Fibroblast of skin of abdomen (primary cell): ENCODE measurements around the gene MED13.
A peak's percentile ranks its signal among the peaks of the same experiment; 100 is the strongest.
"Not testable (repeated sequence)": the region's sequence is repeated elsewhere in the genome, so short reads cannot be mapped to it uniquely, and the experiment has no call there.

ENCODE experiments used
- DNase-seq: peaks from one replicate; pipeline ENCODE4 v3.0.0-alpha.2; 2013

The MED13 gene

GRCh38 chr17:62058611-62059010 is 6.5 kb downstream of the MED13 start:
- no peak for DNase-seq

- DNase-seq = no peak
Measured at GRCh38 chr17:62057696-62058095, 7.4 kb downstream of the MED13 start.

GRCh38 chr17:62052765-62053338 is 12.2 kb downstream of the MED13 start:
- DNase-seq = no peak

- DNase-seq = no peak
Measured at GRCh38 chr17:62051053-62051452, 14.0 kb downstream of the MED13 start.

GRCh38 chr17:62049299-62049698 is 15.8 kb downstream of the MED13 start:
- DNase-seq = no peak

GRCh38 chr17:62048262-62048661 is 16.8 kb downstream of the MED13 start:
- DNase-seq = no peak

- DNase-seq = no peak
Measured at GRCh38 chr17:62045517-62045916, 19.6 kb downstream of the MED13 start.

- DNase-seq = no peak
Measured at GRCh38 chr17:62045109-62045508, 20.0 kb downstream of the MED13 start.

GRCh38 chr17:62043602-62044001 is 21.5 kb downstream of the MED13 start:
- no peak for DNase-seq

- no peak for DNase-seq
Measured at GRCh38 chr17:62043140-62043539, 21.9 kb downstream of the MED13 start.

GRCh38 chr17:62038248-62038647 is 26.8 kb downstream of the MED13 start:
- DNase-seq = no peak

- DNase-seq = no peak
Measured at GRCh38 chr17:62033317-62033716, 31.8 kb downstream of the MED13 start.

- no peak for DNase-seq
Measured at GRCh38 chr17:62032480-62032879, 32.6 kb downstream of the MED13 start.

GRCh38 chr17:62030264-62030663 is 34.8 kb downstream of the MED13 start:
- DNase-seq = no peak

GRCh38 chr17:62024866-62025265 is 40.2 kb downstream of the MED13 start:
- DNase-seq = peak; percentile 4

GRCh38 chr17:62017912-62018311 is 47.2 kb downstream of the MED13 start:
- DNase-seq = peak; percentile 17

GRCh38 chr17:62017496-62017895 is 47.6 kb downstream of the MED13 start:
- DNase-seq = peak; percentile 12

- DNase-seq = peak; percentile 21
Measured at GRCh38 chr17:62014526-62014925, 50.6 kb downstream of the MED13 start.

GRCh38 chr17:62009220-62009619 is 55.9 kb downstream of the MED13 start:
- DNase-seq = no peak

- no peak for DNase-seq
Measured at GRCh38 chr17:62008294-62008693, 56.8 kb downstream of the MED13 start.

- DNase-seq = no peak
Measured at GRCh38 chr17:62004388-62004787, 60.7 kb downstream of the MED13 start.

- DNase-seq = not testable (repeated sequence)
Measured at GRCh38 chr17:62003141-62003540, 61.9 kb downstream of the MED13 start.

GRCh38 chr17:62001105-62001504 is 64.0 kb downstream of the MED13 start:
- no peak for DNase-seq

GRCh38 chr17:62000186-62000585 is 64.9 kb downstream of the MED13 start:
- no peak for DNase-seq

GRCh38 chr17:61998534-61998933 is 66.5 kb downstream of the MED13 start:
- not testable (repeated sequence) for DNase-seq
